Bone marrow (tissue), 2 donors: Measurements from ENCODE around the gene RNASEH1.
"Not testable (repeated sequence)": the region's sequence is repeated elsewhere in the genome, so short reads cannot be mapped to it uniquely, and the experiment has no call there.

Source experiments
- DNase-seq, 2 donors: peaks; one replicate each; lab custom pipeline; 2025; lab: John Stamatoyannopoulos, UW

RNASEH1 gene

DNA sequence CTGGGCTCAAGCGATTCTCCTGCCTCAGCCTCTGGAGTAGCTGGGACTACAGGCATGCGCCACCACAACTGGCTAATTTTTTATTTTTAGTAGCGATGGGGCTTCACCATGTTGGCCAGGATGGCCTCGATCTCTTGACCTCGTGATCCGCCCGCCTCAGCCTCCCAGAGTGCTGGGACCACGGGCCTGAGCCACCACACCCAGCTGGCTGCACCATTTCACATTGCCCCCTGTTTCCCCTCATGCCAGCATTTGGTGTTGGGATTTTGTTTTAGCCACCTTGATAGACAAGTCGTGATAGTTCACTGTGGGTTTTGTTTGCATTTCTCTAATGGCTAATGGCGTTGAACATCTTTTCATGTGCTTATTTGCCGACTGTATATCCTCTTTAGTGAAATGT, 31.0 kb upstream of the RNASEH1 start:
- DNase-seq: no peak

- DNase-seq: no peak
These were observed 30.0 kb upstream of the RNASEH1 start for GRCh38 chr2:3588084-3588483.

- DNase-seq: no peak
These were observed 29.3 kb upstream of the RNASEH1 start for GRCh38 chr2:3587432-3587831.

DNA sequence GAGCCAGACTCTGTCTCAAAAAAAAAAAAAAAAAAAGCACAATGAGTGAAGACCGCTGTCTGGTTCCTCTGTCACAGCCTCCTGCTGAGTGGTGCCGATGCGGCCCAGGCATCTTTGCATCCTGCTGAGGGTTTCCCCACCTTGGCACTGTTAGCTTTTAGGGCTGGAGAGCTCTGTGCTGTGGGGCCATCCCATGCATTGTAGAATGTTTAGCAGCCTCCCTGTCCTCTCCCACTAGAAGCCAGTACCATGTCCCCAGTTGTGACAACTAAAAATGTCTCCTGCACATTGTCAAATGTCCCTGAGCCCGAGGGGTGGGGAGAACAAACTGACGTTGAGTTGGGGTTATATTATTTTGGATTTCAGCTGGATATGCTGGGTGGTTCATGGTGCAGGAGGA, 28.9 kb upstream of the RNASEH1 start:
- DNase-seq: no peak

GRCh38 chr2:3586220-3586619, 28.1 kb upstream of the RNASEH1 start:
- no peak for DNase-seq

DNA sequence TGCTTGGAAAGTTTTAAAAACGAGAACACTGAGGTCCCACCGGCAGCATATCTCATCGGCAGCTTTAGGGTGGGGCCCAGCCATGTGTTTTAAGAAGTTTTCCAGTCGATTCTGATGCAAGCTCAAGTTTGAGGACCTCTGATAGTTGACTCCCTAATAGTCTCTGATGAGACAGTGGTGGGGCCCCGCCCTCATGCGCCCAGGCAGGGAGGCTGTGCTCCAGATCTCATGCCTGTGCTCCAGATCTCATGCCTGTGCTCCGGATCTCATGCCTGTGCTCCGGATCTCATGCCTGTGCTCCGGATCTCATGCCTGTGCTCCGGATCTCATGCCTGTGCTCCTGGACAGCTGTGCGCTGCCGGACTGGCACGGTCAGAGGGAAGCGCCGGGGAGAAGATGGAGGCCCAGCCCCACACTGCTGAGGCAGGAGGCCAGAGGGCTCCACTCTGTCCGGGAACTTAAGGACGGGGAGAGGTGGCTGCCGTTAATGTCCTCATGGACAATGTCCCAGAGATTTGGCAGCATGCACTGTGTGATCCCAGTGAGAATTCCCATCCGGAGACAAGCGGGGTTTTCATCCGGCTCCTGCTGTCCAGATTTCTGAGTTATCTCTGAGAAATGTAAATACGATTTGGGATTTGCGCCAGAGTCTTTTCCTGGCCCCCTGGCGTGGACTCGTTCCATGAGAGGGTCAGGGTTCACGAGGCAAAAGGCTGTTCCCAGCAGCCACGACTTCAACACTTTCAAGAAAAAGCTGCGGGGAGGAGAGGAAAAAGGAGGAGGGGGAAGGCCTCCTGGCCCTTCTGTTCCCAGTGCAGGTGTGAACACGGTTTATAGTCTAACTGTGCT, 27.4 kb upstream of the RNASEH1 start:
- no peak for DNase-seq

GRCh38 chr2:3584608-3585260, 26.6 kb upstream of the RNASEH1 start:
- no peak for DNase-seq

- DNase-seq: no peak
These were observed 25.9 kb upstream of the RNASEH1 start for GRCh38 chr2:3584076-3584475.

DNA sequence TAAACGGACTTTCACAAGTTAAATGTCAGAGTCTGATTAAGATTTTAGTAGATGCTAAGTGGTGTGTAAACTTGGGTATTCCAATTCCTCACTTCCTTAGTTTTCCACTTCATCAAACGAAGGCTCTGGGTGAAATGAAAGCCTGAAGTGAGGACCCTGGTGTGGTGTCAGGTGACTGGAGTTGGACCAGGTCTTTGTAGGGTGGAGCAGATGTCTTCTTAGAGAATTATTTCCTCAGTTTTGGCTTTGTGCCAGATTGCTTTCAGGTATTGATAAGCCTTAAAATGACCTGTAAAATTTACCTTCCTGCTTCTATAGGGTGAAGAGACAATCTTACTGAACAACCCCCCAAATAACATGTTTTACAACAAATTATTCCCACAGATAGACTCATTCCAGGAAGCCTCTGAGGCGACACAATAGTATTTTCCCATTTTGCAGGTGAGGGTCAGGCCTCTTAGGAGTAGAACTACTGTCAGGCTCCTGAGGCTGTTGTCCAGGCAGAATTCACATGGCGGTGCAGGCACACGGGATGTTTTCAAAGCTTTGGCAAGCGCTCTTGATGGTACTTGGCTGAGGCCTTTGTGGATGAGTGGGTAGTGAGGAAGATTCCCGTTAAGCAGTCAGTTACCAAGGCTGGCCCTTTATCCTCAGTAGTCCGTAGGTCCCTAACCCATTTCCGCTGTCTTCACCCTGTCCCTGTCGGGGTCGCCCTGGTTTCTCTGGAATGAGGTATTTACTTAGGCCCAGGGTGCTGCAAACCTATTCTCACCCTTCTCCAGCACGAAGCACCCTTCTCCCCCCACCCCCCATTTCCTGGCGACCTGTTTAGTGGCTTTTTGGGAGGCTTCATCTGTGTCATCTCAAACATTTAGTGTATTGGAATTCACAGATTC, 23.5 kb upstream of the RNASEH1 start:
- no peak for DNase-seq

DNA sequence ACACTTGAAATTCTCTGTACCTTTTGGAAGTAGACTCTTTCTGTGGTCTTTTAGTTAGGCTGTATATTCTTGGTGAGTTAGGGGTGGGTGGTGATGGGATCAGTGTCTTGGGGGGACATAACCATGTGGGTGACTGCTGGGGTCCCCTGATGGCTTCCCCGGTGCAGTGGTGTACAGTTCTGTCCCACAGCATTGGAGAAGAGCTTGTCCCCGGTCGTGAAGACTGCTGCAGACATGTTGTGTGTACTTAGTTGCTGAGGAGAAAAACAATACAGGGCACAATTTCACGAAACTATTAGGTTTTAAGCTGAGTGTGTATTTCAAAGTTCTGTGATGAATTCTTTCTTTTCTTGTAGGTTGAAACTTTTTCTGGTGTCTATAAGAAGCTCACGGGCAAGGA, 22.3 kb upstream of the RNASEH1 start:
- no peak for DNase-seq

- DNase-seq: no peak
These were observed 20.9 kb upstream of the RNASEH1 start for GRCh38 chr2:3578987-3579386.

DNA sequence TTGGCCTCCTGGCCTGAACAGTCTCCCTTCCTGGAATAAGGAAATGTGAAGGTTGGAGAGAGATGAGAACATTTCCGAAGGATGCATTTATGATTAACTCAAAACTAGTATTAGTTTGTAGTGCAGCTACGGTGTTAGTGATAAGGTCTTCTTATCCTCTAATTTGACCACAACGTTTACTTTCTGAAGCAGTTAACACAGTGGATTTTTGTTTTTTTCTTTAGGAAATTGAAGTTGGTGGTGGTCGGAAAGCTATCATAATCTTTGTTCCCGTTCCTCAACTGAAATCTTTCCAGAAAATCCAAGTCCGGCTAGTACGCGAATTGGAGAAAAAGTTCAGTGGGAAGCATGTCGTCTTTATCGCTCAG, 18.1 kb upstream of the RNASEH1 start:
- DNase-seq: not testable (repeated sequence)

DNA sequence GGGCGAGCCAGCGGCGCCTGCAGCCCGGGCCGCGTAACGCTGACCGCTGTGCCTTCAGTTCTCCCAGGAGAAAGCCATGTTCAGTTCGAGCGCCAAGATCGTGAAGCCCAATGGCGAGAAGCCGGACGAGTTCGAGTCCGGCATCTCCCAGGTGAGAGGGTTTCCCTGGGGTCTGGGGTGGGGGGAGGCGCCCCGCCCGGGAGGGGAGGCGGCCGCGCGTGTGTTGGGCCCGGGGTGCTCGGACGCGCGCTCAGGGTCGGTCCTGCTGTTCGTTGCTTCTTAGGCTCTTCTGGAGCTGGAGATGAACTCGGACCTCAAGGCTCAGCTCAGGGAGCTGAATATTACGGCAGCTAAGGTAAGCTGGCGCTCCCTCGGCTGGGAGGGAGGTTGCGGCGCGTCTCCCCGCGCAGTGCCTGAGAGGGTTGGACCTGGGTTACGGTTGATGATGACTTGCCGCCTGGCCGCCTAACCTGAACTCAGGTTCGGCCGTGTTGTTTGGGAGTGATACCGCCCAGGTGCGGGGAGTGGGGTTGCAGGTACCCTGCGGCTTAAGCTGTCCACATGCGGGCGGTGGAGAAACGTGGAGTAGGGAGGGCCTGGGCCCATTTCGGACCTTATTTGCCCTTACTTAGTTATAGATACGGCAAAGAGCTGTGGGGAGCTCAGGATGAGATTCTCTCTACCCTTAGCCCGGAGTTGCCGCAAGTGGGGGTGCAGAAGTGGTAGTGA, 17.6 kb upstream of the RNASEH1 start:
- peak in 1 of 2 donors; percentile 27 for DNase-seq

DNA sequence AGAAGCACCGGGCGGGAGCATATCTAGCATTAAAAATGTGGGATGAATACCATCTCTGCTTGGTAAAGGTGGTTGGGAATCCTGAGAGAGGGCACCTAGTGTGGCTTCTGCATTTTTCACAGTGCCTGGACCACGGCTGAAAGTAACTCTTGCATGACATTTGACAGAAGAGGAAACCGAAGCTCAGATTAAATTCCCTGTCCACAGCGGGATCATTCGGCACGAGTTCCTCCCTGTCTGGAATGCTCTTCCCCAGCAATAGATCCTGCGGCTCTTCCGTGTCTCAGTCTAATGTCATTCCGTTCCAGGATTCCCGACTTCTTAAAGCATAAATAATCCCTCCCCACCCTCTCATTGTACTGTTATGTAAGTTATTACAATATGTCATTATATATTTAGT, 16.0 kb upstream of the RNASEH1 start:
- DNase-seq: no peak

DNA sequence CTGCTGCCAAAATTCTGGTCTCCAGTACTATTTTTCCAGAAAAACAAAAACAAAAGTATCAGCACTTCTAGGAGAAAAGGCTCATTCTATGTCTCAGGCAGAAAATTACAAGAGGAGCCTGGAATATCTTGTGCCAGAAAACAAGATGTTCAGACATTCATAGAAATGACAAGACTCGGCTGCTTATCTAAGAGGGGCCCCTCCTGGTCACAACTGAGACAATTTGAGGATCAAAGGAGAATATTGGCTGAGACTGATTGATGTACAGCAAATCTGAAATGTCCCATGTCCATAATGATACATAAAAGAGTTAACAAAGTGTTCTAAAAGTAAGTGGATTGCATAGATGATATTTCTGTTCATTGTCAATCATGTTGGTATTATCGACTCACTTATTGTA, 14.5 kb upstream of the RNASEH1 start:
- DNase-seq: no peak

GRCh38 chr2:3571284-3571683, 13.2 kb upstream of the RNASEH1 start:
- no peak for DNase-seq

DNA sequence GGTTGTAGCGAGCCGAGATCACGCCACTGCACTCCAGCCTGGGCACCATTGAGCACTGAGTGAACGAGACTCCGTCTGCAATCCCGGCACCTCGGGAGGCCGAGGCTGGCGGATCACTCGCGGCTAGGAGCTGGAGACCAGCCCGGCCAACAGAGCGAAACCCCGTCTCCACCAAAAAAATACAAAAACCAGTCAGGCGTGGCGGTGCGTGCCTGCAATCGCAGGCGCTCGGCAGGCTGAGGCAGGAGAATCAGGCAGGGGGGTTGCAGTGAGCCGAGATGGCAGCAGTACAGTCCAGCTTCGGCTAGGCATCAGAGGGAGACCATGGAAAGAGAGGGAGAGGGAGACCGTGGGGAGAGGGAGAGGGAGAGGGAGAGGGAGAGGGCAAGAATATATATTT, 11.5 kb upstream of the RNASEH1 start:
- not testable (repeated sequence) for DNase-seq

GRCh38 chr2:3566806-3567205, 8.7 kb upstream of the RNASEH1 start:
- DNase-seq: no peak

DNA sequence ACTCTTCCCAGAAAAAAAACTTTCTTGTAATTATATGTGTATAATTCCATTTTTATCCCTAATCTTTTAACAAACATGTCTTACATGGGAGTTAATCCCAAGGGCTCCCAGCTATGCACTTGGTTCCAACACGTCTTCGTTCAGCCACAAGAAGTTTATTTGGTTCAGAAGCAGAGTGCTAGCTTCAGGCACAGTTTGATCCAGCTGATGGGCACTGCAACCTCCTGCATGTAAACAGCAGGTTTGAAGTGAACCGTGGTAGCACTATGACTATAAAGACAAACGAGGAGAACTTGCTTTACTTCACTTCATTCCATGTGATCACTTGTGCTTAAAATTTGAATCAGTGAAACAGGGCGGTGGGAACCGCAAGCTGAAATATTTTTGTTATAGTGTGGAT, 7.0 kb upstream of the RNASEH1 start:
- DNase-seq: no peak

- DNase-seq: no peak
These were observed 5.4 kb upstream of the RNASEH1 start for GRCh38 chr2:3563521-3563976.

DNA sequence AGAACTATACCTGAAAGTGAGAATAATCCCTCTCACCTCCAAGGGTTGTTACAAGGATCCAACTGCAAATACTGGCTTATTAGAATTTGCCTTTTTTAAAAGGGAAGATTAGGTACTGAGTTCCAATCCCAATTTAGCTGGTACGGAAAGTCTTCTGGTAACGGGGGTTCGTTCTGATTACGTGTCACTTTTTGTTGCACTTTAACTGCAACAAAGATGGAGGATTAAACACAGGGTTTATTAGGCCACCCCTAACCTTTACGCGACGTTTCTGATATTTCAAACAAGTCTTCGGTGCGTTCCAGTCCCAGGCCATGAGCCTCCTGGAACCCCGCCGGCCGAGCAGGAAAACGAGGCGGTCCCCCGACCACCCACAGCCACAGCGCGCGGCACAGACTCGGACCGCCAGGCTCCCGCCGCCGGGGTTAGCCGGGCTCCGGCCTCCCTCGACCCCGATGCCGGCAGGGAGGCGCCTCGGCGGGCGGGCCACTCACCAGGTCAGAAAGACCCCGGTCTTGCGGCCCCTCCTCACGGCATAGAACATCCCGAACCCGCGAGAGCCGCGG, 411 bp downstream of the RNASEH1 start:
- DNase-seq: no peak

GRCh38 chr2:3553946-3554345, 4.2 kb downstream of the RNASEH1 start:
- no peak for DNase-seq
